ENCODE measurements around the gene SLC2A10. TPM values are rescaled to one million over a fixed set of nuclear protein-coding genes. Genes with fewer than 3 reads are reported as not detected.

SLC2A10 gene
- total and polyA plus RNA-seq, 2 donors (not counting 3 experiments of a cell fraction or from before 2014, with no cell fraction given): 11.2 to 13.6 TPM

DNA sequence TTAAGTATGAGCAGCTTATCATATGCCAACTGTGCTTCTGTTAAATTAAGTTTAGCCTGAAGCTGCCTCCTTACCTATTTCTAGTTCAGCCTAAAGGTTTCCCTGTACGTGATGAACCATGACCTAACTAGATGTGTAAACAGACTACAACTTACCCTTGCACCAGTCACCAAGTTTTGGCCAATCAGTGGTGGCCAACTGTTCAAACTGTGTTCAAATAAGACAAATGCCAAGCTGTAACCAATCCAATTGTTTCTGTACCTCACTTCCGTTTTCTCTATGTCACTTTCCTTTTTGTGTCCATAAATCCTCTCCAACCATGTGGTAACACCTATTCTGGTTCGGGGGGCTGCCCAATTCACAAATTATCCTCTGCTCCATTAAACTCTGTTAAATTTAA, 6.0 kb upstream of the SLC2A10 start:
- Histone ChIP-seq H3K9me3 (replicated peaks; ENCODE audit: control insufficient read depth, insufficient read depth, low read length) (no peaks in the 10 kb centered on the region), H3K4me1 (ENCODE audit: control insufficient read depth, extremely low read depth, insufficient read depth, low read length) (no peaks in the 10 kb centered on the region), H3K4me2 (ENCODE audit: insufficient read depth, low read length) (no peak overlapping the region), H4K20me1 (replicated peaks; ENCODE audit: control insufficient read depth, extremely low read depth, insufficient read depth, low read length) (no peaks in the 10 kb centered on the region), H3K9ac (replicated peaks; ENCODE audit: extremely low read depth, insufficient read depth, low read length) (no peak overlapping the region), H2AFZ (ENCODE audit: low read depth, low read length) (no peak overlapping the region), H3K79me2 (ENCODE audit: control insufficient read depth, insufficient read depth, low read length) (no peaks in the 10 kb centered on the region), H3K4me3 (replicated peaks in 1 of 3; ENCODE audit: insufficient read depth in 1 of 3, low read depth in 1 of 3, low read length in 3 of 3) (no peak overlapping the region), H3K9me1 (replicated peaks; ENCODE audit: control insufficient read depth, extremely low read depth, insufficient read depth, low read length) (no peaks in the 10 kb centered on the region), H3K27me3 (ENCODE audit: control insufficient read depth in 2 of 2, insufficient read depth in 2 of 2, low read length in 2 of 2) (peaks cover 4 to 9% of the 10 kb centered on the region in 2 experiments), H3K27ac (ENCODE audit: insufficient read depth, low read depth, low read length) (no peak overlapping the region), H3K36me3 (ENCODE audit: control insufficient read depth in 2 of 2, extremely low read depth in 1 of 2, insufficient read depth in 2 of 2, low read length in 2 of 2) (no peaks in the 10 kb centered on the region)
- ChIA-PET POLR2A (interaction anchor here (0.7 to 0.8 kb wide), 2 partner anchors 9 to 23 kb away, joined by 3 read pairs; no protein-coding TSS in a partner anchor), CTCF (interaction anchor here (1.0 to 1.1 kb wide), 2 partner anchors 17 to 49 kb away, joined by 3 to 5 read pairs; no protein-coding TSS in a partner anchor)
- intact Hi-C loops (cut with micrococcal nuclease) (no loop called here), dilution Hi-C loops (cut with MboI; ENCODE audit: extremely low pct_ligation_motif_present, low sequenced_read_pairs) (no loop called here)
- BruUV-seq (replicated peaks): no TSS peak
- TF ChIP-seq, protein P1, sequence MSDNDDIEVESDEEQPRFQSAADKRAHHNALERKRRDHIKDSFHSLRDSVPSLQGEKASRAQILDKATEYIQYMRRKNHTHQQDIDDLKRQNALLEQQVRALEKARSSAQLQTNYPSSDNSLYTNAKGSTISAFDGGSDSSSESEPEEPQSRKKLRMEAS (IDR thresholded peaks at IDR 0.05; ENCODE audit: insufficient read depth, insufficient read length): no peak
- no peak for TF ChIP-seq FOS (IDR thresholded peaks at IDR 0.05; ENCODE audit: borderline replicate concordance, insufficient read depth, low read length)
- TF ChIP-seq MYC (IDR thresholded peaks at IDR 0.05; ENCODE audit: low read depth, low read length): no peak
- DNase-seq (ENCODE audit: low read depth, low spot score) (no peak), FAIRE-seq (no peak)

- H3K4me1 ChIP-seq (ENCODE audit: control insufficient read depth, extremely low read depth, insufficient read depth, low read length): peaks cover 2% of the 10 kb centered on the region
- POLR2A ChIA-PET: no interaction called here
- no peak overlapping the region for H3K27ac ChIP-seq (ENCODE audit: insufficient read depth, low read depth, low read length)
- no peaks in the 10 kb centered on the region for H3K9me3 ChIP-seq (replicated peaks; ENCODE audit: control insufficient read depth, insufficient read depth, low read length)
- TF ChIP-seq JUN (IDR thresholded peaks at IDR 0.05; ENCODE audit: borderline replicate concordance, insufficient read depth, insufficient read length, low read depth) (no peak), POLR2A (IDR thresholded peaks at IDR 0.05; ENCODE audit: low read depth, low read length) (no peak), POLR2AphosphoS5 (IDR thresholded peaks at IDR 0.05; ENCODE audit: insufficient read depth, low read depth, low read length) (no peak), CTCF (IDR thresholded peaks at IDR 0.05; ENCODE audit: extremely low read depth in 1 of 2, insufficient read depth in 1 of 2, low read depth in 1 of 2, low read length in 2 of 2) (no peak), MYC (IDR thresholded peaks at IDR 0.05; ENCODE audit: low read depth, low read length) (no peak), EZH2 (IDR thresholded peaks at IDR 0.05; ENCODE audit: borderline replicate concordance, low read depth, low read length, severe bottlenecking) (no peak), FOS (IDR thresholded peaks at IDR 0.05; ENCODE audit: borderline replicate concordance, insufficient read depth, low read length) (no peak)
- intact Hi-C loops (cut with micrococcal nuclease) (no loop called here), dilution Hi-C loops (cut with MboI; ENCODE audit: extremely low pct_ligation_motif_present, low sequenced_read_pairs) (no loop called here)
- H2AFZ ChIP-seq (ENCODE audit: low read depth, low read length): no peak overlapping the region
- H3K79me2 ChIP-seq (ENCODE audit: control insufficient read depth, insufficient read depth, low read length): no peaks in the 10 kb centered on the region
- FAIRE-seq (no peak), DNase-seq (ENCODE audit: low read depth, low spot score) (no peak)
- H3K9me1 ChIP-seq (replicated peaks; ENCODE audit: control insufficient read depth, extremely low read depth, insufficient read depth, low read length): no peaks in the 10 kb centered on the region
- BruUV-seq (replicated peaks): no TSS peak
- H3K27me3 ChIP-seq (ENCODE audit: control insufficient read depth in 2 of 2, insufficient read depth in 2 of 2, low read length in 2 of 2): peaks cover 4 to 9% of the 10 kb centered on the region in 2 experiments
- no peak overlapping the region for H3K9ac ChIP-seq (replicated peaks; ENCODE audit: extremely low read depth, insufficient read depth, low read length)
- no peak overlapping the region for H3K4me3 ChIP-seq (replicated peaks in 1 of 3; ENCODE audit: insufficient read depth in 1 of 3, low read depth in 1 of 3, low read length in 3 of 3)
- H4K20me1 ChIP-seq (replicated peaks; ENCODE audit: control insufficient read depth, extremely low read depth, insufficient read depth, low read length): no peaks in the 10 kb centered on the region
- CTCF ChIA-PET: interaction anchor here (1.1 kb wide), 1 partner anchor 48 kb away, joined by 5 read pairs; no protein-coding TSS in a partner anchor
- no peaks in the 10 kb centered on the region for H3K36me3 ChIP-seq (ENCODE audit: control insufficient read depth in 2 of 2, extremely low read depth in 1 of 2, insufficient read depth in 2 of 2, low read length in 2 of 2)
- H3K4me2 ChIP-seq (ENCODE audit: insufficient read depth, low read length): no peak overlapping the region
Observed at GRCh38 chr20:46704714-46705377, 4.6 kb upstream of the SLC2A10 start.

Data from endothelial cell of umbilical vein (primary cell).